HG03060 (cell line): ENCODE results near the gene ANKS1B.
"Not testable (repeated sequence)": the region's sequence is repeated elsewhere in the genome, so short reads cannot be mapped to it uniquely, and the experiment has no call there.

Source experiments
- ATAC-seq: cut with Tn5 transposase; IDR thresholded peaks from one replicate; pipeline ENCODE4 v1.9.1; 2021; ENCODE audit warnings: low read depth, moderate number of reproducible peaks; ENCODE audit not compliant: unreplicated experiment

ANKS1B gene

DNA sequence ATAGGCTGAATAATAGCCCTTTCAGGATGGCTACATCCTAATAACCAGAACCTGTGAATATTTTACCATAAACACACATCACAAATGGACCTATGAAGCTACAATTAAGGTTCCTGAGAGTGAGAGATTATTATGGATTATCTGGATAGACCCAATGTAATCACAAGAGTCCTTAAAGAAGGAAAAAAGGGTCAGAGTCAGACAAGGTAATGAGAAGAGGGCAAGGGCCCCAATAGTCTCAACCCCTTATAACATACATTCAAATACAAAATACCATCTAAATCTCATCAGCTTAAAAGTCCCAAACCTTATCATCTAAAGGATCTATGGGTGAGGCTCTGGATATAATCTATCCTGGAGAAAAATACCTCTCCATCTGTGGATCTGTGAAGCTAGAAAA, 272.5 kb downstream of the ANKS1B start:
- no peak for ATAC-seq

DNA sequence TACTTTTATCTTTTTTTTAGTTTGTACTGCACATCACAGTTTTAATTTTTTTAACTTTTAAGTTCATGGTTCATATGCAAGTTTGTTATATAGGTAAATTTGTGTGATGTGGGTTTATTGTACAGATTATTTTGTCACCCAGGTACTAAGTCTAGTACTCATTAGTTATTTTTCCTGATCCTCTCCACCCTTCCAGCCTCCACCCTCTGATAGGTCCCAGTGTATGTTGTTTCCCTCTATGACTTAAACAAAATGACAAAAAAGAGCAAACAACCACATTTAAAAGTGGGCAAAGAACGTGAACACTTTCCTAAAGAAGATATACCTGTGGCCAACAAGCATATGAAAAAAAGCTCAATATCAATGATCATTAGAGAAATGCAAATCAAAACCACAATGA, 273.5 kb downstream of the ANKS1B start:
- ATAC-seq = no peak

DNA sequence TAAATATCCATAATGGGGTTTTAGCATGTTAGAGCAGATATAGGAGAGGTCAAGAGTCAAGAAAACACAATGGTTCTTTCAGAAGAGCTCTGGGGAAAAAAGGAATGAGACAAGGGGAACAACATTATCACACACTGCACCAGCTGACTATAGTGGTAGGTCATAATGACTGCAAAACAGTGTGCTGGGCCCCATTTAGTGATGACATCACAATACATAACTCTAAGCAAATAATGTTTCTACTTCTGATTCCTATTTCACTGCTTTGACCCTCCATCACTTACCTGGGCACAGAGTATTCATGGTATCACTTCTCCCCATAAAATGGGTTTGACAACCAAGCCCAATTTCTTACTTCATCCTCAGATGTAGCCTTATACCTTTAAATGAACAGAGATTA, 275.1 kb downstream of the ANKS1B start:
- ATAC-seq = no peak

DNA sequence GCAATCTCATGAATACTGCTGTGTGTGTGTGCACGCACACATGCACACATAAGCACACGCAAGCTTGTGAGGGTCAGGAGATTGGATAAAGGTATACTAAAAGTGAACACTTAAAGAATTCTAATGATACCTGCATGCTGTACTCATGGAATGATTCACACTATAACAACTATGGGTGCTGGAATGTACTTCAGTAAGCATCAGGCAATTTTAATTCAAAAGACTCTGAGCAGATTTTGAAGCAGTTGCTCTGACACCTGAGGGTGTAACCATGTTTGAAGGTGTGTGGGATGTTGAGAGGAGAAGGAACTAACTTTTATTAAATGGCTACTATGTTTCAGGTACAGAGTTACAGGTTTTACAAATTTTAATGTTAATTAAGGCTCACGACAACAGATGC, 275.6 kb downstream of the ANKS1B start:
- ATAC-seq = no peak

DNA sequence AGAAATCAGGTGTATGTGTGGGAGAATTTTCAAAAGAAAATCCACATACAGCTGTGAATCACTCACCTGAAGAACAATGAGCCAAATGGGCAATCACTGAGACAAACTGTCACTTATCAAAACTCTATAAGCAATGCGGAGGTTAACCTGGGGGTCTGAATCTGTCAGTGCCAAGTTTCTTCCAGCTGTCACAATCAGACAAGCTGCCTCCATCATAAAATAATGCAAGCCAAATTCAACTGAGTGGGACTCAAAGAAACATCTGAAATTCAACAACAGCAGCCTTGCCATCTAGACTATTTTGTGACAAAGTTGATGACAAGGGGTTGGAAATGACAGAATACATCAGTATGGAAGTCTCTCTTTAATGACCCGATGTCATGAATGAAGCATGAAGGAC, 276.9 kb downstream of the ANKS1B start:
- no peak for ATAC-seq

DNA sequence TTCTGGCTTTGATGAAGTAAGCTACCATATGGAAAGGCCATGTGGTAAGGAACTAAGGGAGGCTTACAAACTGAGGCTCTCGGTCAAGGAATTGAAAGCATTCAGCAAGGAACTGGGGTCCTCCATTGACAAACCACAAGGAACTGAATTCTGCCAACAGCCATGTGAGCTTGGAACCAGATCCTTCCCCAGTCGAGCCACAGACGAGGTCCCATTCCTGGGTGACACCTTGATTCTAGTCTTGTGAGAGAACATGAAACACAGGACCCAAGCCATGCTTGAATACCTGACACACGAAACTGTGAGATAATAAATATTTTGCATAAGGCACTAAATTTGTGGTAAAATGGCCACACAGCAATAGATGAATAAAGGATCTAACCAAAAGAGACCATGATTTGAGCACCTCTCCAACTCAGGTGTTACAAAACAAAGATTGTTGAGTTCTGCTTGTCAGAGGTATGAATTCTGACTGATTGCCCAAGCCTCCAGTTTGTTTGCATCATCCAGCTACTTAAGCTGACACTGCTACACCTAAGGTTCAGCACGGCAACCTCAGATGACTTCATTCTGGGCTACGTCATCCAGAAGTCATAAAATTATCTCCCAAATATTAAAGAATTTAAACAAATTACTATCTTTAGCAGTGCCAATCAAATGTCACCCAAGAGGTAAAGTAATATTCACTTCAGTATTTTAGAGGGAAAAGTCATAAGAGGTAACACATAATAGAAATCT, 277.8 kb downstream of the ANKS1B start:
- no peak for ATAC-seq

DNA sequence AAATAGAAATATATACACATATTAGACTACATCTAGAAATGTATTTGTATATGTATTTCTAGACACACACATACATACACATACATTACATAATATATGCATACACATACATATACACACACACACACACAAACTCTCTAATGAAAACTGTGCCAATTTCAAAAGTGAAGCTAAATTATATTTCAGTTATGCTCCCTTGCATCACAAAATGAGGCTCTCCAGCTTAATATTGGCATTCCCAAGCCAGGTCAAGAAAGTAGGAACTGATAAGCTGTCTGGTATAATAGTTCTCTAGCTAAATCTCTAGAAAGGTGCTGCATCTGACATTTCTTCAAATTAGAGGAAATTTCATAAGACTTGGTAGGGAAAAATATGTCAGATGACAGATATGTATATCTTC, 280.3 kb downstream of the ANKS1B start:
- ATAC-seq = no peak

DNA sequence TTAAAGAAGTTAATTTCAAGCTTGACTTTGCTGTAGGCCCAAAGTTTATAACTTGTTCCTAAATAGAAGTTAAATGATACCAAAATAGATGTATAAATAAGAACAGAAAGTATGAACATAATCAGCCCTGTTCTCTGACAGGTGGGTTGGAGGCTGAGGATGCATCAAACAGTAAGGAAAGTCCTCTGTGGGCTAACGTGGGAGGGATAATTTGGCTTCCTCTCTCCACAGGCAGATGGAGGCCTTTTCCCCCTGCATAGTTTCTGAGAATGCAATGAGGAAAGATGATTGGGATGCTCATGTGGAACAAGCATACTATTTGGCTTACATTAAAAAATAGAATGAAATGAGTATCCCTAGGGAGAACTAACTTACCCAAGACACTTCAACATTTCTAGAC, 280.7 kb downstream of the ANKS1B start:
- ATAC-seq = no peak

DNA sequence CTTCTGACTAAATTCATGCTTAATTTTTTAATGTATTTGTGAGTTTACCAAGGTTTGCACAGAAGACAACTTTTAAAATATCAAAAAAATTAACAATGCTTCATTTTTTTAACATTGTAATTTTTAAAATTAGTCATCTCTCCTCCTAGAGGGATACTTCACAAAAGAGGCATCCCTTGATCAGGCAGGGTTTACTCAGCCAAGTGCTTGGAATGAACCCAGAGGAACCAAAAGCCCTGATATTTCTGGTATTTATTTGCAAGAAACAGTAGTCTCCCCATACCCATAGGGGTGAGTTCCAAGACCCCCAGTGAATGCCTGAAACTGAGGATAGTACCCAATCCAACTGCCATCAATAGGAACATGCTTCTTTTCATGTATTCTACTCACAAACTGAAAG, 284.7 kb downstream of the ANKS1B start:
- ATAC-seq = no peak

DNA sequence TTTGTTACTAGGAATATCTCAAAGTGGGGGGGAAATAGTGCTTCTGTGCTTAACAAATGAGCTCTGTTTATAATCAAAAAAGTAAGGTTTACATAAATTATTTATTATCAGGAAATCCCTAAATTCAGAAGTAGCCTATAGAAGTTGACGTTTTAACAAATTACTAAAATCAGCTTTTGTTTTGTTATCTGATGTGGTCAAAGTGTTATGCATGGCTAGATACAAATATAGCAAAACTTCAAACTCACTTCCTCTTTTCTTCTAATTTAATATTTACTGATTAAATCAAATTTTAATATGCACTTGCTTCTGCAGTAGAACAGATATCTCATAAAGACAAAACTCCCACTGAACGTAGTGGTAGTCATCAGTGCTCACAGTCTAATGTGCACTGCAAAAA, 289.7 kb downstream of the ANKS1B start:
- no peak for ATAC-seq

DNA sequence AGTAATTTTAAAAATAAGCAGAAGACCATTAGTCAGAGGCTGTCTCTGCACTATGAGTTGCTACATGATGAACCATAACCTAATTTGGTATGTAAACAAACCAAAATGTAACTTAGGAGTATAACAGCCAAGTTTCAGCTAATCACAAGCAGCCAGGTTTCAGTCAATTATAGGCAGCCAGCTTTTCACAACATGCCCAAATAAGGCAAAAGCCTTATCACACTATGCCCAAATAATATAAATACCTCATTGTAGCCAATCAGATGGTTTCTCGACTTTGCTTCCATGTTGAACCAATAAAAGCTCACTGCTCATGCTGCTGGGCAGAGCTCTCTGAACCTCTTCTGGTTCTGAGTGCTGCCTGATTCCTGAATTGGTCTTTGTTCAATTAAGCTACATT, 298.6 kb downstream of the ANKS1B start:
- ATAC-seq = no peak

DNA sequence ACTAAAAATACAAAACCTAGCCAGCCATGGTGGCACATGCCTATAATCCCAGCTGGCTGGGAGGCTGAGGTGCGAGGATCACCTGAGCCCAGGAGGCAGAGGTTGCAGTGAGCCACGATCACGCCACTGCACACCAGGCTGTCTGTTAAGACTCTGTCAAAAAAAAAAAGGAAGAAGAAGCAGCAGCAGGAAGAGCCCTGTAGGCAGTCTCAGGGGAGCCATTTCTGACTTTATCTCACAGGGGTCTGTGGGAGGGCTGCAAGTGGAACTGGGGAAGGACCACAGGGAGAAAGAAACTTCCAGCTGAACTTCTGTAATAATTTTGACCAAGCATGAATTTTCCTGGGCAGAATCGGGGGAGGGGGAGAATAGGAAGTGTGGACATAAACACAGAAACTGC, 304.5 kb downstream of the ANKS1B start:
- ATAC-seq = no peak

DNA sequence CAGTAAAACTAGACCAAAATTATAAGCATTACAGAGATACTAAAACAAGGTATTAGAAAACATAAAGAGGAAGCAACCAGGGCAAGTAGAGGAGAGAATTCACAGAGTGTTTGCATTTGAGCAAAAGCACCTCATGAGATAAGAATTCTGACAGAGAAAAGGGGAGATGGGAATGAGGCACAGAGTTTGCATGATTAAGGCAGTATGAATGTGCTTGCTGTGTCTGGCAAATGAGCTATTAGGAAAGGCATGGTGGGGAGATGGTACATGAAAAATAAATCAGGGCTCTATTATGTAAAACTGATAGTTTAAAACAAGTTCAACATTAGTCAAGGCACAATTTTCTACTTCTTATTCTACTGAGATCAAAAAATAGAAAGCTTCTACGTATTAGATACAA, 314.1 kb downstream of the ANKS1B start:
- no peak for ATAC-seq

DNA sequence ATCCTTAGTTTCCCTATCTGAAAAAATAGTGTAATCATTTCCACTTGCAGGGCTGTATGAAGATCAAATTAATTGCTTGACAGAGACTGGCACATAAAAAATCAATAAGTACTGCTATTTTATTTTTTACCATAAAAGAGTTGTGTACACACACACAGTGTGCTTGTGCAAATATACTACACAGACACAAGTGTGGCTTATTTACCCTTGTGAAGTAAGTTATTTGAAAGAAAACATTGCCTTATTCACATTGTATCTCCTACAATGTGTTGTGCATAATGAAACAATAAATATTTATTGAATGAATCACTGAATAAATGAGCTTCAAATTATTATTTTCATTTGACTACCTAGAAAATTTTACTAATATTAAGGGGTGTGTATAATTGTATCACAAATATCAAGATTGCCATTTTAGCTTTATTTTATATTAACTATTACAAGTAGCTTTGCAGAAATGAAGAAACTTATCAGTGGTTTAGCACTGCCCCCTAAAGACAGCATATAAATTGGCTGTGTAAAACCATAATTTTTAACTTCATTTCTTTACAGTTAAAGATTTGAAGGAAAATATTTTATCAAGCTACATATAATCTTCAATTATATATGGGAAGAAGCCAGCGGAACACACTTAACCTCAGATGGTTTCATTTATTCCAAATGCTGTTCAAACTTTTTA, 325.9 kb downstream of the ANKS1B start:
- ATAC-seq = no peak

DNA sequence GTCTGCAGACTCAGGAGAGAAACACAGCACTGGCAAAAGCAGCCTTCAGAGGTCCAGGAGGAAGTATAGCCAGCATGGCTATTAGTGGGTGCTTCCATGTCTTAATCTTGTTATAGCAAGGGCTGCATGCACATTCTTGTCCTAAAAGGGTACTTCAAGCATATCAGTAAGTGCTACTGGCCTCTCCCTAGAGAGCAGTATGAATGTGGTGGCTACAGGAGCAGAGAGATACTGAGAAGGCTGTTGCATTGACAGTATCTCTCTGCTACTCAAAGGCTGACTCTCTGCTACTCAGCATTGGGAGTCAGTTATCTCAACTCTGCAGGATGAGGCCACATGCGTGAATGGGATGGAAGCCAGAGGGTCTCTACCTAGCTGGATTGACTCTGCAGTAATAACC, 335.2 kb downstream of the ANKS1B start:
- ATAC-seq = no peak

DNA sequence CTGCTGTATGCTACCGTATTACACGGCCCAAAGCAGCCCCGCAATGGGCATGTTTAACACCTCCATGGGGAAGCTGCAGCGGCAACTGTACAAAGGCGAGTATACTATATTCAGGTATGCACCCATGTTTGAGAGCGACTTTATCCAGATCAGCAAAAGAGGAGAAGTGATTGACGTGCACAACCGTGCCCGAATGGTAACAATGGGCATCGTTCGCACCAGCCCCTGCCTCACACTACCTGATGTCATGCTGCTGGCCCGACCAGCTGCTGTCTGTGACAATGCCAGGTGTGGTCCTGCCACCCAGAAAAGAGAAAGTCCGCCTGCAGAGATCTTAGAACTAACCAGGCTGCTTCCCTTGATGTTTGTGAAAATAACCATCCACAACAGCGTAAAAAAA, 336.6 kb downstream of the ANKS1B start:
- ATAC-seq = no peak

DNA sequence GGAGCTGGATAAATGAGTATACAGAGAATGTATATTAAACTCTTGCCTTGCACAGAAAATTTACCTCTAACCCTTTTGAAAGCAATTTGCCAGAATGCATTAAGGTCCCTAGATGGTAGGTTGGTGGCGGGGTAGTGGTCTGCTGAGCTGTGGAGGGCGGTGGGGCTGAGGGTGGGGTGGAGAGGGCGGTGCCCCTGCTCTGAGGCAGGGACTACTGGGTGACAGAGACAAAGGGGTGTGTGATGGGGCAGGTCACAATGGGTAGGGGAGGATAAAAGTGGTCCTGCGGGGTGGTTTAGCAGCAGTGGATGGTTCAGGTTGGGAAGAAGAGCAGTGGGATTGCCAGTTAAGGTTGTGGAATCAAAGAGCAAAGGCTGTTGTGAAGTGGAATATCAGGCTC, 337.3 kb downstream of the ANKS1B start, which contains the start of gene GARIN6:
GARIN6 (plus strand) TSS at position 301 of the 400 bp plus-strand sequence. CDS start 422 bp downstream, outside the sequence.
- ATAC-seq = no peak

DNA sequence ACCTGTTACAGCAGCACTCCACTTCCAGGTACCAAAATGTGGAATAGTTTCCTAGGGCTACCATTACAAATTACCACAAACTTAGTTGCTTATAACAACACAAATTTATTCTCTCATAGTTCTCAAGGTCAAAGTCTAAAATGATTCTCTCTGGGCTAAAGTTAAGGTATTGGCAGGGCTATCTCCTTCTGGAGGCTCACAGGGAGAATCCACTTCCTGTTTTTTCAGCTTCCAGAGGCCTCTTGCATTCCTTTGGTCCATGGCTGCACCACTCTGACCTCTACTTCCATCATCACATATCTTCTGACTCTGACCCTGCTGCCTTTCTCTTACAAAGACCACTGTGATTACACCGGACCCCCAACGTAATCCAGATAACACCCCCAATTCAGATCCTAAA, 340.1 kb downstream of the ANKS1B start:
- no peak for ATAC-seq

DNA sequence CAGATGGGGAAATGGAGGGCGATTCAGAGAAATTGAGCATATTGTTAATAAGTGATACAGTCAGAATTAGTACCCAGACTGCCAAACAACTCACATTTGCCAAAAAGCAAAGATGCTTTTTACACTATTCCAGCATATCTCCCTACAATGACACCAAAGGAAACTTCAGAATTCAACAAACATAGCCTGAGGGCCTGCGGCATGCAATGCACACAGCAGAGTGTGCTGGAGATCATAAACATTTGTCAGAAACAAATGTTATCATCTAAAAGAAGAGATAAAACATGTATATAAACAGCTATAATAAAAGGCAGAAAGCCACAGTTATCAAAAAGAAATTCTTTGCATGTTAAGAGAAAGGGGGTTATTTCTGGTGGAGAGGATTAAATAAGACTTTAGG, 357.3 kb downstream of the ANKS1B start:
- ATAC-seq = no peak

DNA sequence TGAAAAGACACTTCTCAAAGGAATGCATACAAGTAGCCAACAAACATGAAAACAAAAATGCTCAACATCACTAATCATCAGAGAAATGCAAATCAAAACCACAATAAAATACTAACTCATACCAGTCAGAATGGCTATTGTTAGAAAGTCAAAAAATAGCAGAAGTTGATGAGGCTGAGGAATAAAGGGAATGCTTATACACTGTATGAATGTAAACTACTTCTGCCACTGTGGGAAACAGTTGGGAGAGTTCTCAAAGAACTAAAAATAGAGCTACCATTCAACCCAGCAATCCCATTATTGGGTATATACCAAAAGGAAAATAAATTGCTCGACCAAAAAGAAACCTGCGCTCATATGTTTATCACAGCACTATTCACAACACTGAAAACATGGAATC, 360.1 kb downstream of the ANKS1B start:
- ATAC-seq = not testable (repeated sequence)

DNA sequence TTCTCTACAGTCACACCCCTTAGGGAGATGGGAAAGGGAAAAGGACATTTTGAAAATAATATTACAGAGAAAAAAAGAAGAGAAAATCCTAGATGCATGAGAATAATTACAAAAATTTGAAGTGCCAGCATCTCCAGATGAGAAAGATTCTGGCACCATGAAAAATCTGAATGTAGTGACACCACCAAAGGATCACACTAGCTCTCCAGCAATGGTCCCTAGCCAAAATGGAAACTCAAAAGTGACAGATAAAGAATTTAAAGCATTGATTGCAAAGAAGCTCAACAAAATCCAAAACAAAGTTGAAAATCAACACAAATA, 364.6 kb downstream of the ANKS1B start:
- ATAC-seq = no peak

DNA sequence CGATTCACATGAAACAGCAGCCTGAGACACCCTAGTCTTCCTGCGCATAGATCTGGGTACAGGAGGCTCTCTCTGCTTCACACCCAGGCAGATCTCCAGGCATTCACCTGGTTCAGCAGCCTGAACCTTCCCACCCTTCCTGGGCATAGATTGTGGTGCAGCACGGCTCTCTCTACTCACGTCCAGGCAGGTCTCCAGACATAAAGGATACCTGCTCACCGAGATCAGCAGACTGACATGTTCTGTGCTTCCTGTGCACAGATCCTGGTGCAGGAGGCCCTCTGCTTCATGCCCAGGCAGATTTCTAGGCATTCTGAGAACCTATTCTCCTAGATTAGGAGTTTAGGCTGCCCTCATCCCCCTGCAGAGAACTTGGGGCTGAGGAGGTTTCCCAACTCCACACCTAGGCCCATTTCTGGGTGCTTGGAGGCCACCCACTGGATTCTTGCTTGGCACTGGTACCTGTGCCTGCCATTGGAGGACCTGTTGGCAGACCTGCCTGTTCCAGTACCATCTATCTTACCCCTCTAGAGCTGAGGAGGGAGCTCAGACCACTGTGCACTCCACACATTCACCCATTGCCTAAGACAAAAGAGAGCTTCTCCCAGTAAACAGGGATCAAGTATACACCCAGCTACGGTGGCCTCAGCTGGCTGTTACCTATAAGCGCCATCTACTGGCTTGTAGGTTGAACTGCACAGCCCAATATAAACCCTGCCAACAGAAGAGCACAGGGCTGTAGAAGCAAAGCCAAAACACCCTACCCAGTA, 365.2 kb downstream of the ANKS1B start:
- ATAC-seq = peak; percentile 83
